SK-N-DZ (cell line): ENCODE results near the gene EIF4E.
"Not testable (repeated sequence)": the region's sequence is repeated elsewhere in the genome, so short reads cannot be mapped to it uniquely, and the experiment has no call there.

ENCODE experiments used
- DNase-seq: peaks from one replicate; pipeline ENCODE4 v3.0.0-alpha.2; 2015; ENCODE audit warnings: low spot score
- small RNA-seq, 2 experiments: library from RNA; depleted of rRNA; stranded (forward); fragments of <200 nt; gene quantifications; one replicate each; pipeline ENCODE3, GENCODE V24; 2014

The EIF4E gene

DNA sequence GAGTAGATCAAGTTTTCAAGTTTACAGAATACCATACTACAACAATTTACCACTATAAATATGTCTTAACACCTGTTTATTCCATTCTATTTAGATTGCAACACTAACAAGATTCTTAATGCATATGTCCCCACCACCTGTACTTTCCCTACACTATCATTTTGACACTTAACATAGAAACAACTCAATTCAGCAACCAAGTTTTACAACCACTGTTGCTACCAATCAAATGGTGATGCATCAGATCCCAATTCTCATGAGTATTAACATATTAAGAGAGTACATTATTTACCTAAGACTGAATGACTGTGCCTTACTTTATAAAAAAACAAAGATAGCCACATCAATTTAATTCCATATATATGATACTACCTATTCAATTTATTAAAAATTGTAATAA lies 49.4 kb downstream of the EIF4E start:
- DNase-seq: no peak

GRCh38 chr4:98873059-98873458 lies 55.9 kb downstream of the EIF4E start:
- no peak for DNase-seq

GRCh38 chr4:98872120-98872906 lies 56.6 kb downstream of the EIF4E start:
- not testable (repeated sequence) for DNase-seq

GRCh38 chr4:98867648-98868047 lies 61.3 kb downstream of the EIF4E start:
- no peak for DNase-seq

DNA sequence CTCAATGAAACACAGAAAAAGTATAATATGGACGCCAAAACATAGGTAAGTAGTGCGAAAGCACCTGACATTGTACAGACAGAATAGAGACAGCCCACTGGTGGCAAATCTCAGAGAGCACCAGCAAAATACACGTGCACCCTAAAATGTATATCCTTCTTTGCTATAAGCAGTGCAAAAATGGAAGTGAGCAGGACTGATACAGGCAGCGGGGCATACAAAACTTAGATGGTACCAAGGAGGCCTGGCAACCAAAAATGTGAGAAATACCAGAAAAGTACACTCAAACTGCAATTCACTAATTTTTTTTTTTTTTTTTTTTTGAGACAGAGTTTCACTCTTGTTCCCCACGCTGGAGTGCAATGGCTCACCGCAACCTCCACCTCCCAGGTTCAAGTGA lies 63.9 kb downstream of the EIF4E start:
- no peak for DNase-seq

DNA sequence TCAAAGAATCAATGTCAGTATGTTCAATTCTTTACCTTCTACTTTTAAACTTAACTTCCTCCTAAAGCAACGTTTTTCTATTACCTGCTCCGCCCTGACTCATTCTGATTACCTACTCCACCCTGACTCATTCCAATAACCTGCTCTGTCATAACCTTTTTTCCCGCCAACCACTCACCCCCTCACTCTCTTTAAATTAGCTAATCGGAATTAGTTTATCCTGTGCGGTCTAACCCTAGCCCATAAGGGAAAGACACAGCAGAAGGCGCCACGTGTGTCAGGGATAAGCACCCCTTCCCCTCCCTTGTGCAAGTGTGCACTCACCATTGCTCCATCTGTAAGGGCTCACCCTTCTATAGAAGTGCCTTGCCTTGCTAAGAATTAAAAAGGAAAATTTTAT lies 64.4 kb downstream of the EIF4E start:
- no peak for DNase-seq

GRCh38 chr4:98862371-98862770 lies 66.6 kb downstream of the EIF4E start:
- DNase-seq: no peak

DNA sequence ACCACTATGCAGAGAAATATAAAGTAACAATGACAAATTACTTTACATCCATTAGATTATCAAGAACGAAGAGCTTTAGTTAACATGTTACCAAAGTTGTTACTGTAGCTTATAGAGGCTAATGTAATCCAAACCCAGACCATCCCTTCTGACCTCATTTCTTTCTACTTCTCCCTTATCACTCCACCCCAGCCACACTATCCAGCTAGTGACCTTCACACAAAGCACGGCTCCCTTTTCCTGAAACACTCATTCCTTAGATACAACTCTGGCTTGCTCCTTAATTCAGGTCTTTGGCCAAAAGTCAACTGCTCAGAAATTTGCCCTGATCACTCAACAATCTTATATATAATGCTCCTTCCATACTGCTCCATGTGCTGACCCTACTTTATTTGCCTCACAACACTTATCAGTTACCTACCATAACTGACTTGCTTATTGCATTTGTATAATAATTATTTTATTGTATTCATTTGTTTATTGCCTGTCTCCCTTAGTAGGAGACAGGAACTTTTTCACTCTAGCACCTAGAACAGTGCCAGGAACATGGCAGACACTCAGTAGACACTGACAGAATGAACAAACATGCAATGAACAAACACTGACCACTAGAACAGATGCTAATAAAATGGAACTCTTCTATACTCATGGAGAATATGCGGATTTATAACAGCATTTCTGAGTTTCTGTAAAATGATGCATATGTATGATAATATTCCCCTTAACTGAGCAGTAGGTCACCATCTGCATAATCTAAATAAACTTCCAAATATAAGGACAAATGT lies 67.6 kb downstream of the EIF4E start:
- no peak for DNase-seq

GRCh38 chr4:98851806-98852205 lies 77.1 kb downstream of the EIF4E start:
- no peak for DNase-seq

DNA sequence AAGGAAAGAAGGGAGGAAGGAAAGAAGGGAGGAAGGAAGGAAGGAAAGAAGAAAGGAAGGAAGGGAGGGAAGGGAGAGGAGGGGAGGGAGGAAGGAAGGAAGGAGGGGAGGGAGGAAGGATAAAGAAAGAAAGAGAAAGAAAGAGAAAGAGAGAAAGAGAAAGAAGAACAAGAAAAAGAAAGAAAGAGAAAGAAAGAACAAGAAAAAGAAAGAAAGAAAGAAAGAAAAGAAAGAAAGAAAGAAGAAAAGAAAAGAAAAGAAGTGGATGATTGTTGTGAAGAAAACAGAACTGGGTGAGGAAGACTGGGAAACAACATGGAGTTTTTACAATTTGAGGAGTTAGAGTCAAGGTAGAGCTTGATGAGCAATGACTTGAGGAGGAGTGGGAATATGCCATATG lies 78.0 kb downstream of the EIF4E start:
- DNase-seq: no peak

DNA sequence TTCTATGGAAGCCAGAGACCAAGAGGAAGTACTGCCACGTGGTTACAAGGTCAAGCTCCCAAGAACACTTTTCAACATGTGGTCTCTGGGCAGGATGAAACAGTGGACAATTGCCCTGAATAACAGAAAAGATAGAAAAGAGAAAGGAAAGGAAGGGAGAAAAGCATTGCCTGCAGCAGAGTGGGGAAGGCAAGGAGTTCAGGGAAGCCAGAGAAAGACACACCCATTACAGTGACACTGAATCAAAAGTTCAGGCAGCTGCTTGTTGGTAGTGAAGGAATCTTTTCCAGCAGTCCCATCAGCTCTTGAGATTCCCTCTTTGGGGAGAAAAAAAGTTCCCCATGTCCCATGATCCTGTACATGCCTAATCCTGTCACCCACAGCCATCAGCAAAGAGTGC lies 80.5 kb downstream of the EIF4E start:
- DNase-seq: no peak

DNA sequence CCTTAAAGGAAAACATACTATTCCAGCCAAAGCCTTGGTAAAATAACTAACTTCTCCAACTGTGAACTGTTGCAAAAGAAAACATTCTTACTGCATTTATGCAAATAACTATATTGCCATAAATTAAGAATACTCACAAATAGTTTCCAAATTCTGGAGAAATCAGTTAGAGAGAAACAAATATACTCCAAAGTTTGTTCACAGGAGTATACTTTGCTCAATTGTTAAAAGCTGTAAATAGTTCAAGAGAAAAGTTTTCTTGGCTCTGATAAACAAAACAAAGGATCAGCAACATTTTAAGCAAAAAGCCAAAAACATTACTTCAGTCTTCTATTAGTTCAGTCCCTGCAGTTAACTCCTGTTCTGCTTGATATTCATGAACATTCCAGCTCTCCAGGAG lies 83.0 kb downstream of the EIF4E start:
- DNase-seq: no peak

- not testable (repeated sequence) for DNase-seq
Observed at GRCh38 chr4:98842917-98843316, 86.0 kb downstream of the EIF4E start.

- DNase-seq: peak; percentile 22
Observed at GRCh38 chr4:98838977-98839618, 89.8 kb downstream of the EIF4E start.

GRCh38 chr4:98838531-98838930 lies 90.4 kb downstream of the EIF4E start:
- no peak for DNase-seq

- DNase-seq: no peak
Observed at GRCh38 chr4:98833384-98833783, 95.5 kb downstream of the EIF4E start.

- DNase-seq: not testable (repeated sequence)
Observed at GRCh38 chr4:98831036-98831435, 97.9 kb downstream of the EIF4E start.

Small RNA genes within 50 kb of the gene (small RNA-seq; reads per million reads assigned to genes)
- gene RNU7-149P (0 to 0.04 reads per million in 2 experiments), gene TBCAP3 (0 reads per million in 2 experiments)
